ENCODE results near the gene SRXN1. TPM values are rescaled to one million over a fixed set of nuclear protein-coding genes. Genes with fewer than 3 reads are reported as not detected.
"Not testable (repeated sequence)": the region's sequence is repeated elsewhere in the genome, so short reads cannot be mapped to it uniquely, and the experiment has no call there.

The SRXN1 gene
- total and polyA plus RNA-seq, 4 experiments from 2014 or later, result 6.9 to 17.2 (median 8.9) TPM

- Histone ChIP-seq H3K9me3 (ENCODE audit: control insufficient read depth in 1 of 2, low read length in 2 of 2) (no peaks in the 10 kb centered on the region), H3K36me3 (ENCODE audit: insufficient read depth, low read length) (no peaks in the 10 kb centered on the region), H3K27me3 (ENCODE audit: insufficient read depth, low read length) (no peaks in the 10 kb centered on the region), H3K27ac (ENCODE audit: low read depth, low read length) (no peak overlapping the region), H3K4me1 (ENCODE audit: insufficient read depth, low read length) (no peaks in the 10 kb centered on the region), H3K4me3 (ENCODE audit: low read length in 2 of 2) (no peak overlapping the region)
- DNase-seq, result no peak
- POLR2A ChIA-PET (ENCODE audit: partially characterized antibody), result no interaction called here
- CTCF ChIA-PET (ENCODE audit: partially characterized antibody), result no interaction called here
- Mint-ChIP-seq H3K36me3 (no peaks in the 10 kb centered on the region), H3K4me3 (no peak overlapping the region), H3K9me3 (peaks cover 0 to 2% (median 0%) of the 10 kb centered on the region in 8 donors), H3K4me1 (no peaks in the 10 kb centered on the region), H3K27me3 (peaks cover 2 to 12% of the 10 kb centered on the region in 2 donors), H3K27ac (no peak overlapping the region)
- intact Hi-C loops (cut with micrococcal nuclease), result no loop called here
Measured at GRCh38 chr20:694496-694895, 41.5 kb upstream of the SRXN1 start.

GRCh38 chr20:693786-694185 lies 40.8 kb upstream of the SRXN1 start:
- H3K27me3 ChIP-seq (ENCODE audit: insufficient read depth, low read length); DNase-seq; H3K9me3 Mint-ChIP-seq; POLR2A ChIA-PET (ENCODE audit: partially characterized antibody); H3K36me3 Mint-ChIP-seq; H3K4me3 ChIP-seq (ENCODE audit: low read length in 2 of 2); H3K36me3 ChIP-seq (ENCODE audit: insufficient read depth, low read length); H3K4me1 ChIP-seq (ENCODE audit: insufficient read depth, low read length); CTCF ChIA-PET (ENCODE audit: partially characterized antibody); H3K27ac ChIP-seq (ENCODE audit: low read depth, low read length); intact Hi-C loops (cut with micrococcal nuclease); H3K27ac Mint-ChIP-seq; H3K4me3 Mint-ChIP-seq; H3K4me1 Mint-ChIP-seq; H3K9me3 ChIP-seq (ENCODE audit: control insufficient read depth in 1 of 2, low read length in 2 of 2): not testable (repeated sequence)
- H3K27me3 Mint-ChIP-seq, result peaks cover 5 to 16% of the 10 kb centered on the region in 2 donors

GRCh38 chr20:692044-692443 lies 39.0 kb upstream of the SRXN1 start:
- no peak overlapping the region for H3K27ac Mint-ChIP-seq
- H3K4me1 Mint-ChIP-seq, result no peaks in the 10 kb centered on the region
- no peak overlapping the region for H3K4me3 Mint-ChIP-seq
- Histone ChIP-seq H3K4me3 (ENCODE audit: low read length in 2 of 2) (no peak overlapping the region), H3K27me3 (ENCODE audit: insufficient read depth, low read length) (no peaks in the 10 kb centered on the region), H3K9me3 (ENCODE audit: control insufficient read depth in 1 of 2, low read length in 2 of 2) (no peaks in the 10 kb centered on the region), H3K4me1 (ENCODE audit: insufficient read depth, low read length) (no peaks in the 10 kb centered on the region), H3K36me3 (ENCODE audit: insufficient read depth, low read length) (no peaks in the 10 kb centered on the region), H3K27ac (ENCODE audit: low read depth, low read length) (no peak overlapping the region)
- POLR2A ChIA-PET (ENCODE audit: partially characterized antibody), result no interaction called here
- peaks cover 10 to 26% of the 10 kb centered on the region in 2 donors for H3K27me3 Mint-ChIP-seq
- no peak for DNase-seq
- CTCF ChIA-PET (ENCODE audit: partially characterized antibody), result no interaction called here
- intact Hi-C loops (cut with micrococcal nuclease), result no loop called here
- H3K9me3 Mint-ChIP-seq, result peaks cover 0 to 2% (median 0%) of the 10 kb centered on the region in 8 donors
- H3K36me3 Mint-ChIP-seq, result no peaks in the 10 kb centered on the region

DNA sequence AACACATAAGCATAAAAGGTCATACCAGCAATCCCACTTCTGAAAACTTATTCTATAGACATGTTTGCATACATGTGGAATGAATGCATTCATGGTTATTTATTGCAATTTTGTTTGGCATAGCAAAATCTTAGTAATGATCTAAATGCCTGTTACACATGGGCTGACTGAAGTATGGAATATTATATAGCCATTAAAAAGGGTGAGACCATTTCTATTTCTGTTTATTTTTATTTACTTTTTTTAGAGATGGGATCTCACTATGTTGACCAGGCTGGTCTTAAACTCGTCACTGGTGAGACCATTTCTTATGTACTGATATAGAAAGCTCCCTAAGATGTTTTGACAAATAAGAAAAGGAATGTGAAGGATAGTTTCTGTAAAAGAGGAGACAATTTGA lies 36.9 kb upstream of the SRXN1 start:
- H3K36me3 ChIP-seq (ENCODE audit: insufficient read depth, low read length), result no peaks in the 10 kb centered on the region
- H3K4me1 Mint-ChIP-seq, result no peaks in the 10 kb centered on the region
- H3K27me3 ChIP-seq (ENCODE audit: insufficient read depth, low read length), result no peaks in the 10 kb centered on the region
- no peaks in the 10 kb centered on the region for H3K36me3 Mint-ChIP-seq
- ChIA-PET CTCF (ENCODE audit: partially characterized antibody) (no interaction called here), POLR2A (ENCODE audit: partially characterized antibody) (no interaction called here)
- intact Hi-C loops (cut with micrococcal nuclease), result no loop called here
- H3K27me3 Mint-ChIP-seq, result peaks cover 10 to 25% of the 10 kb centered on the region in 2 donors
- DNase-seq, result no peak
- no peak overlapping the region for H3K27ac ChIP-seq (ENCODE audit: low read depth, low read length)
- no peaks in the 10 kb centered on the region for H3K4me1 ChIP-seq (ENCODE audit: insufficient read depth, low read length)
- H3K9me3 ChIP-seq (ENCODE audit: control insufficient read depth in 1 of 2, low read length in 2 of 2), result no peaks in the 10 kb centered on the region
- no peak overlapping the region for H3K4me3 ChIP-seq (ENCODE audit: low read length in 2 of 2)
- H3K9me3 Mint-ChIP-seq, result peaks cover 0 to 2% (median 0%) of the 10 kb centered on the region in 8 donors
- H3K4me3 Mint-ChIP-seq, result no peak overlapping the region
- H3K27ac Mint-ChIP-seq, result no peak overlapping the region

- no peaks in the 10 kb centered on the region for H3K4me1 ChIP-seq (ENCODE audit: insufficient read depth, low read length)
- H3K9me3 ChIP-seq (ENCODE audit: control insufficient read depth in 1 of 2, low read length in 2 of 2), result no peaks in the 10 kb centered on the region
- Mint-ChIP-seq H3K27me3 (peaks cover 10 to 24% of the 10 kb centered on the region in 2 donors), H3K27ac (no peak overlapping the region), H3K36me3 (no peaks in the 10 kb centered on the region), H3K4me3 (no peak overlapping the region), H3K9me3 (peaks cover 0 to 2% (median 0%) of the 10 kb centered on the region in 8 donors), H3K4me1 (no peaks in the 10 kb centered on the region)
- H3K27ac ChIP-seq (ENCODE audit: low read depth, low read length), result no peak overlapping the region
- no peaks in the 10 kb centered on the region for H3K27me3 ChIP-seq (ENCODE audit: insufficient read depth, low read length)
- no peak overlapping the region for H3K4me3 ChIP-seq (ENCODE audit: low read length in 2 of 2)
- ChIA-PET CTCF (ENCODE audit: partially characterized antibody) (no interaction called here), POLR2A (ENCODE audit: partially characterized antibody) (no interaction called here)
- intact Hi-C loops (cut with micrococcal nuclease), result no loop called here
- no peak for DNase-seq
- no peaks in the 10 kb centered on the region for H3K36me3 ChIP-seq (ENCODE audit: insufficient read depth, low read length)
Measured at GRCh38 chr20:689348-689747, 36.3 kb upstream of the SRXN1 start.

- Mint-ChIP-seq H3K27ac (no peak overlapping the region), H3K36me3 (no peaks in the 10 kb centered on the region), H3K27me3 (peaks cover 10 to 21% of the 10 kb centered on the region in 2 donors), H3K4me1 (no peaks in the 10 kb centered on the region), H3K9me3 (peaks cover 0 to 2% (median 0%) of the 10 kb centered on the region in 8 donors), H3K4me3 (no peak overlapping the region)
- H3K27ac ChIP-seq (ENCODE audit: low read depth, low read length), result no peak overlapping the region
- H3K4me1 ChIP-seq (ENCODE audit: insufficient read depth, low read length), result no peaks in the 10 kb centered on the region
- H3K9me3 ChIP-seq (ENCODE audit: control insufficient read depth in 1 of 2, low read length in 2 of 2), result no peaks in the 10 kb centered on the region
- intact Hi-C loops (cut with micrococcal nuclease), result no loop called here
- CTCF ChIA-PET (ENCODE audit: partially characterized antibody), result no interaction called here
- no peaks in the 10 kb centered on the region for H3K36me3 ChIP-seq (ENCODE audit: insufficient read depth, low read length)
- no peaks in the 10 kb centered on the region for H3K27me3 ChIP-seq (ENCODE audit: insufficient read depth, low read length)
- no peak overlapping the region for H3K4me3 ChIP-seq (ENCODE audit: low read length in 2 of 2)
- POLR2A ChIA-PET (ENCODE audit: partially characterized antibody), result no interaction called here
- DNase-seq, result no peak
Measured at GRCh38 chr20:688809-689212, 35.8 kb upstream of the SRXN1 start.

DNA sequence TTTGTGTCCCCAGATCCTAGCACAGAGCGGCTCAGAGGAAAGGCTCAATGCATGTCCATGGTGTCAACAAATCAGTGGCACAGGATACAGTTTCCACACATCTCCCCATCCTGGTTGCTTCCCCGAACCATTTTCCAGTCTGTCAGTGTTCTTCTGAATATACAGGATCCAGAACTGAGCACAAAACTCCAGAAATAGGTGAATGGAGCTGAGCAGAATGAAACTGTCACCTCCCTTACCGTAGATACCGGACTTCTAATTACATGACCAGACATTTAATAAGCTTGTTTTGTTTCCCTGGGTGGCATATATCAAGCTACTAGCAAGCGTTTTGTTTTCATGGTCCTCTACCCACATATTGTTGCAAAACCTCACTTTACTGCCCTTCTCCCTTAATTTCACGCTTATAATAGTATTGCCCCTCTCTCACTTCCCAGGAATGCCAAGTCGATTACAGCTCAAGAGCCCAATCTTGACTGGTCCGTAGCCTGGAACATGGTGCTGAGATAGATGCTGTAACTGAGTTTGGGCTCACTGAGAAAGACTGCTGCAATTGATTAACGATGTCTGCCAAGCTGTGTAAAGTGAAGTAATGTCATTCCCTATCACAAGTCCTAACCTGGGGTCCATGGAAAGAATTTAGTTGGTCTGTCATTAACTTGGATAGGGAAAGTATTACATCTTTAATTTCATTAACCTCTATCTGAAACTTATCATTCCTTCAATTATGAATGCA lies 34.6 kb upstream of the SRXN1 start:
- H3K27me3 Mint-ChIP-seq, result peaks cover 10 to 25% of the 10 kb centered on the region in 2 donors
- ChIA-PET POLR2A (ENCODE audit: partially characterized antibody) (no interaction called here), CTCF (ENCODE audit: partially characterized antibody) (interaction anchor here (0.8 kb wide), 1 partner anchor 29 kb away, joined by 3 read pairs; no protein-coding TSS in a partner anchor)
- Histone ChIP-seq H3K36me3 (ENCODE audit: insufficient read depth, low read length) (no peaks in the 10 kb centered on the region), H3K27me3 (ENCODE audit: insufficient read depth, low read length) (no peaks in the 10 kb centered on the region), H3K27ac (ENCODE audit: low read depth, low read length) (no peak overlapping the region), H3K9me3 (ENCODE audit: control insufficient read depth in 1 of 2, low read length in 2 of 2) (no peaks in the 10 kb centered on the region), H3K4me1 (ENCODE audit: insufficient read depth, low read length) (no peaks in the 10 kb centered on the region), H3K4me3 (ENCODE audit: low read length in 2 of 2) (no peak overlapping the region)
- no peaks in the 10 kb centered on the region for H3K36me3 Mint-ChIP-seq
- intact Hi-C loops (cut with micrococcal nuclease), result no loop called here
- DNase-seq, result no peak
- H3K4me1 Mint-ChIP-seq, result no peaks in the 10 kb centered on the region
- no peak overlapping the region for H3K27ac Mint-ChIP-seq
- H3K4me3 Mint-ChIP-seq, result no peak overlapping the region
- peaks cover 0 to 2% (median 0%) of the 10 kb centered on the region in 8 donors for H3K9me3 Mint-ChIP-seq

Measured in CD4-positive, alpha-beta memory T cell (primary cell).